ENCODE data around the gene ARHGAP24. TPM values are rescaled to one million over a fixed set of nuclear protein-coding genes. Genes with fewer than 3 reads are reported as not detected.

ARHGAP24 gene
- total and polyA plus RNA-seq, 2 donors (not counting 3 experiments of a cell fraction or from before 2014, with no cell fraction given), result 52.1 to 79.4 TPM

DNA sequence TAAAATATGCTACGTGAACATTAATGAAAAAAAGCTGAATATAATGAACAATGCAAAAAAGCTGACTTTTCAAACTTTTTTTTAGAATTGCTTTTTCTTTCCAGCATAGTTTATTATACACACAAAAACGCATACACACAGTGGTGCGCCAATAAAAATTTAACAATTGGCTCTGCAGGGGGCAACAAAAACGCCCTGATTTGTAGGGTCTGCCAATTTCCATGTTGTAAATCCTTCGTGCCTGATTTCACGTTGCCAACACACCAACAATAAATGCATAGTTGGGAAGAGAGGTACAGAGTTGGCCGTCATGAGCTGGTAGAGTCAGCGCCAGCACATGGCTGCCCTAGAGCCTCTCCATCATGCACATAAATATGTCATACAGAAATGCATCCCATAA is 551.8 kb downstream of the ARHGAP24 start:
- Histone ChIP-seq H3K79me2 (ENCODE audit: control insufficient read depth, insufficient read depth, low read length) (no peaks in the 10 kb centered on the region), H3K36me3 (ENCODE audit: control insufficient read depth in 2 of 2, extremely low read depth in 1 of 2, insufficient read depth in 2 of 2, low read length in 2 of 2) (no peaks in the 10 kb centered on the region), H3K4me1 (ENCODE audit: control insufficient read depth, extremely low read depth, insufficient read depth, low read length) (peaks cover 7% of the 10 kb centered on the region), H3K27me3 (ENCODE audit: control insufficient read depth in 2 of 2, insufficient read depth in 2 of 2, low read length in 2 of 2) (no peaks in the 10 kb centered on the region), H2AFZ (ENCODE audit: low read depth, low read length) (no peak overlapping the region), H3K9ac (replicated peaks; ENCODE audit: extremely low read depth, insufficient read depth, low read length) (no peak overlapping the region), H4K20me1 (replicated peaks; ENCODE audit: control insufficient read depth, extremely low read depth, insufficient read depth, low read length) (no peaks in the 10 kb centered on the region), H3K9me3 (replicated peaks; ENCODE audit: control insufficient read depth, insufficient read depth, low read length) (no peaks in the 10 kb centered on the region), H3K4me3 (replicated peaks in 1 of 3; ENCODE audit: insufficient read depth in 1 of 3, low read depth in 1 of 3, low read length in 3 of 3) (no peak overlapping the region), H3K4me2 (ENCODE audit: insufficient read depth, low read length) (no peak overlapping the region), H3K9me1 (replicated peaks; ENCODE audit: control insufficient read depth, extremely low read depth, insufficient read depth, low read length) (no peaks in the 10 kb centered on the region), H3K27ac (ENCODE audit: insufficient read depth, low read depth, low read length) (no peak overlapping the region)
- no peak for TF ChIP-seq FOS (IDR thresholded peaks at IDR 0.05; ENCODE audit: borderline replicate concordance, insufficient read depth, low read length)
- no peak for TF ChIP-seq POLR2A (IDR thresholded peaks at IDR 0.05; ENCODE audit: low read depth, low read length)
- TF ChIP-seq JUN (IDR thresholded peaks at IDR 0.05; ENCODE audit: borderline replicate concordance, insufficient read depth, insufficient read length, low read depth), result no peak
- no peak for TF ChIP-seq MYC (IDR thresholded peaks at IDR 0.05; ENCODE audit: low read depth, low read length)
- no peak for TF ChIP-seq POLR2AphosphoS5 (IDR thresholded peaks at IDR 0.05; ENCODE audit: insufficient read depth, low read depth, low read length)
- TF ChIP-seq GATA2 (IDR thresholded peaks at IDR 0.05; ENCODE audit: insufficient read depth, insufficient read length, low read depth, low read length), result no peak
- TF ChIP-seq, protein P1, sequence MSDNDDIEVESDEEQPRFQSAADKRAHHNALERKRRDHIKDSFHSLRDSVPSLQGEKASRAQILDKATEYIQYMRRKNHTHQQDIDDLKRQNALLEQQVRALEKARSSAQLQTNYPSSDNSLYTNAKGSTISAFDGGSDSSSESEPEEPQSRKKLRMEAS (IDR thresholded peaks at IDR 0.05; ENCODE audit: insufficient read depth, insufficient read length), result no peak
- TF ChIP-seq EZH2 (IDR thresholded peaks at IDR 0.05; ENCODE audit: borderline replicate concordance, low read depth, low read length, severe bottlenecking), result no peak
- TF ChIP-seq, protein P2, sequence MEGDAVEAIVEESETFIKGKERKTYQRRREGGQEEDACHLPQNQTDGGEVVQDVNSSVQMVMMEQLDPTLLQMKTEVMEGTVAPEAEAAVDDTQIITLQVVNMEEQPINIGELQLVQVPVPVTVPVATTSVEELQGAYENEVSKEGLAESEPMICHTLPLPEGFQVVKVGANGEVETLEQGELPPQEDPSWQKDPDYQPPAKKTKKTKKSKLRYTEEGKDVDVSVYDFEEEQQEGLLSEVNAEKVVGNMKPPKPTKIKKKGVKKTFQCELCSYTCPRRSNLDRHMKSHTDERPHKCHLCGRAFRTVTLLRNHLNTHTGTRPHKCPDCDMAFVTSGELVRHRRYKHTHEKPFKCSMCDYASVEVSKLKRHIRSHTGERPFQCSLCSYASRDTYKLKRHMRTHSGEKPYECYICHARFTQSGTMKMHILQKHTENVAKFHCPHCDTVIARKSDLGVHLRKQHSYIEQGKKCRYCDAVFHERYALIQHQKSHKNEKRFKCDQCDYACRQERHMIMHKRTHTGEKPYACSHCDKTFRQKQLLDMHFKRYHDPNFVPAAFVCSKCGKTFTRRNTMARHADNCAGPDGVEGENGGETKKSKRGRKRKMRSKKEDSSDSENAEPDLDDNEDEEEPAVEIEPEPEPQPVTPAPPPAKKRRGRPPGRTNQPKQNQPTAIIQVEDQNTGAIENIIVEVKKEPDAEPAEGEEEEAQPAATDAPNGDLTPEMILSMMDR (IDR thresholded peaks at IDR 0.05; ENCODE audit: extremely low read depth in 1 of 2, insufficient read depth in 1 of 2, low read depth in 1 of 2, low read length in 2 of 2), result no peak
- no peak for FAIRE-seq
- dilution Hi-C loops (cut with MboI; ENCODE audit: extremely low pct_ligation_motif_present, low sequenced_read_pairs), result no loop called here
- no peak for DNase-seq (ENCODE audit: low read depth, low spot score)
- intact Hi-C loops (cut with micrococcal nuclease), result no loop called here
- BruUV-seq (replicated peaks), result no TSS peak
- POLR2A ChIA-PET, result no interaction called here
- CTCF ChIA-PET, result interaction anchor here (1.2 to 1.8 kb wide), 2 partner anchors 16 to 264 kb away, joined by 3 to 4 read pairs; no protein-coding TSS in a partner anchor

Measured in endothelial cell of umbilical vein (primary cell).